GM19240 (cell line): Measurements from ENCODE around the gene HHAT.

ENCODE experiments used
- DNase-seq: peaks from one replicate; pipeline ENCODE4 v3.0.0; 2011; ENCODE audit warnings: low spot score; ENCODE audit not compliant: insufficient read length

Gene HHAT

DNA sequence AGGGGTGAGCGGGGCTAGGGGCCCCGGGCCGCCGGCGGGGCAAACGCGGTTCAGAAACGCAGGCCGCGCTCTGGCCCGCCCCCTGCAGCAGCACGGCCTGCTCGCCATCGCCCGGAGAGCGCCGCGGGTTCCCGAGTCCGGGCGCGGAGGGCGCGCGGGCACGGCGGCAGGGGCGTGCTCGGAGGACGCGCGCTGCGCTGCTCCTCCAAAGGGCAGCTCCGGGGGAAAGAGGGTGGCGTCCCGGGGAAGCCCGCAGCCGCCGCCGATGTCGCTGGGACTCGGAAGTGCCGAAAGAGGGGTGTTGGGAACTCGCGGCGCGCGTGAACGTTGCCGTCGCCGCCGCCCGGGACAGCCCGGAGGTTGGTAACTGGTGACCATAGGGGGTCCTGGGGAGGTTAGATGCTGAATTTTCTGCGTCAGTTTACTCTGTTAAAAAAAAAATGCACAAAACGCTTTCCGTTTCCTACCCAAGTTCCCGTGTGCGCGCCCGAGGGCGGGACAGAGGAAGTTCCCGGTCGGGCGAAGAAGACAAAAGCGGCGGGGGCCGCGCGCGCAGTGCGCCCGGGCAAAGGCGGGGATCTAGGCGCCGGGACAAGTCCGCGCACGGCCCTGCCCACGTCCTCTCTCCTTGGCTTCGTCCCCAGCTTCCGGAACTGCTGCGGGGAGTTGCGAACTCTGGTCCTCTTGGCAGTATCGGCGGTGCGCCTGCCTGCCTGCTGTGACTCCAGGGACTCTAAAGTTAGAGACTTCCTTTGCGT lies at the start of gene HHAT:
Gene HHAT (plus strand): TSS at position 157 of the 758 bp plus-strand sequence. CDS start 20,074 bp downstream, outside the sequence.
- peak; percentile 33 for DNase-seq

- DNase-seq = no peak
Observed at GRCh38 chr1:210280221-210280620, 48.5 kb upstream of the HHAT start.

GRCh38 chr1:210288116-210288515 lies 40.6 kb upstream of the HHAT start:
- no peak for DNase-seq

DNA sequence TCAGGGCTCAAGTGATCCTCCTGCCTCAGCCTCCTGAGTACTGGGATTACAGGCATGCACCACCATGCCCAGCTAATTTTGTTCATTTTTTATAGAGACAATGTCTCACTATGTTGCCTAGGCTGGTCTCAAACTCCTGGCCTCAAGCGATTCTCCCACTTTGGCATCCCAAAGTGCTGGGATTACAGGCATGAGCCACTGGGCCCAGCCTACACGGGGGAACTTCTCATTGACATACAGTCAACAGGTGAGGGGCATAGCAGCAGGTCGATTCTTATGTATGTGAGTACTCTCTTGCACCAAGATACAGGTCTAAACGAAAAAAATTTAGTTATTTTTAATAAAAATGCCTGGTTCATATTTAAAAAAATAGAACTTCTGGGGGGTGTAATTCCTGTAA lies 39.5 kb upstream of the HHAT start:
- DNase-seq = no peak

- DNase-seq = no peak
Observed at GRCh38 chr1:210291081-210291764, 37.5 kb upstream of the HHAT start.

GRCh38 chr1:210291786-210292230 lies 36.9 kb upstream of the HHAT start:
- DNase-seq = no peak

DNA sequence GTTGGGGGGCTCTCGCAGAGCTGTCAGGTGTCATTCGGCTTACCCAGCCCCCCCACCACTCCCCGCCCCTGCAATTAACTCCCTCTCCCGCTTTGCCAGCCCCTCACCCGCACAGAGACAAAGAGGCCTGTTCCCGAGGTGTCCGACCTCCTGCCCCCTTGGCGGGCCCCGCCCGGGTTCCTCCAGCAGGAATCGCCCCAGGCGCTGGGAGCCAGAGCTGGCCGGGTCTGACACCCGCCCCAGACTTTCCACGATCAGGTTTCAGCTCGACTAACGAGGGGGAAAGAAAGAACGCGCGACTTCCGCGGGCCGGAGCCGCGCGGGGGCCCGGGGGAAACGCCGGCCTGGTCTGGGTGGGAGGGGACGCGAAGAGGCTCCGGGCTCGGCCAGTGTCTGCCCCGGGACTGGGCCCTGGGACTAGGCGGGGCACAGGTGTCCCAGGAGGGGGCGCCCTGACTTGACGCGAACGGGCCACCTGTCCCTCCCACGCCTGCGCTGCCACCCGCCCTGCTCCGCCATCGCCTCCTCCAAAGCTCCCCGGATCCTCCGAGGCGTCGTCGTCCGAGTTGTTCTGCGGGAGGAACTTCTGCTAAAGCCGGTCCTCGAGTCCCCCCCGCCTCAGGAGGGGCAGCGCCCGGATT lies 36.4 kb upstream of the HHAT start:
- DNase-seq = no peak

GRCh38 chr1:210293171-210293607 lies 35.5 kb upstream of the HHAT start:
- DNase-seq = no peak

GRCh38 chr1:210294999-210295745 lies 33.5 kb upstream of the HHAT start:
- DNase-seq = no peak

DNA sequence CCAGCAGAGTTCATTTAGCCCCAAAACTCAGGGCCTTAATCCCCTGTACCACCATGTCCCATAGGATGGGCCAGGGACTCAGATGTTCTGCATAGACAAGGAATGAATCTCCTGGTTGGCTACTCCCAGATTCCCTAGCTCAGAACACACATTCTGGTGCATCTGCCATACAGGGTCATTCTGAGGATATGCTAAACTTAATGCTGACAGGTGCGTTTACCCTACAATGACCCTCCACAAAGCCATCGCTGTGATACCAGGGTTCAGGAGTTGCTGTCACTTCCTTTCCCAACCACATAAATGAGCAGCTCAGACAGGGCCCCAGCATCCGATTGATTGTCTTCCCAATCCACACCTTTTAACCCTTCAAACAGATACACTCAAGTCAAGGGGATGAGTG lies 32.0 kb upstream of the HHAT start:
- no peak for DNase-seq

- no peak for DNase-seq
Observed at GRCh38 chr1:210298296-210298695, 30.4 kb upstream of the HHAT start.

GRCh38 chr1:210298936-210299335 lies 29.8 kb upstream of the HHAT start:
- no peak for DNase-seq

DNA sequence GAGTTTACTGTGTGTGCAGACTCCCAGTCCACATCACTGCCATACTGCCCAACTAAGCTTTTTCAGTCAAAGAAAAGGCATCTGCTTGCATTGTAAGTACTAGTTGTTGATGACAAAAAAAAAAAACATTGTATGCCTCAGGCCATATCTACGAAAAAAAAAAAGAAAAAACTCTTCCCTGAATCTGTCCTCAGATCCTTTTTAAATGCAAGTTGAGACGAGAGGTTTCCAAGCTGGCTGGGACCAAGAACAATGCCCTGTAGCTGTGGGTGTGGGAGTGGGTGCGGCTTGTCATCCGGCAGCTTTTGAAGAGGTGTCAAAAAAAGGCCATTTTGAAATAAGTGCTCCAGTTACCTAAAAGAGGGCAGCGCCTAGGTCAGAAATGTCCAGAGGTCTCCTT lies 29.2 kb upstream of the HHAT start:
- DNase-seq = no peak

GRCh38 chr1:210300923-210301614 lies 27.6 kb upstream of the HHAT start:
- DNase-seq = no peak

DNA sequence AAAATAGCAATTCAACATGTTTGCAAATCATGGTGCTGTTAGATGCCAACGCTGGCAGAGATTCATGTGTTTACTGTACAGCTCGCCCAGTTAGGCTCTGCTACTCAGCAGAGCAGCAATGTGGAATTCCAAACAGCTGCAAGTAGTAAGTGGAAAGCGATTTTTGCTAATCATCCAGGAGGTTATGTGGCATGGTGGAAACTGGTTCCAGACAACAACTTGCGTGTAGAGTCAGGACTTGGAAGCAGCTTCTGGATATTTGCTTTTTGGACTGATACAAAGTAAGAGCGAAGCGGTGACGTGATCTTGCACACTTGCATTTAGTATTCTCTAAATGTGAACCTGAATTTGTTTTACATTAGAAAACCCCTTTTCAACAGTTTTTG lies 27.1 kb upstream of the HHAT start:
- DNase-seq = no peak

DNA sequence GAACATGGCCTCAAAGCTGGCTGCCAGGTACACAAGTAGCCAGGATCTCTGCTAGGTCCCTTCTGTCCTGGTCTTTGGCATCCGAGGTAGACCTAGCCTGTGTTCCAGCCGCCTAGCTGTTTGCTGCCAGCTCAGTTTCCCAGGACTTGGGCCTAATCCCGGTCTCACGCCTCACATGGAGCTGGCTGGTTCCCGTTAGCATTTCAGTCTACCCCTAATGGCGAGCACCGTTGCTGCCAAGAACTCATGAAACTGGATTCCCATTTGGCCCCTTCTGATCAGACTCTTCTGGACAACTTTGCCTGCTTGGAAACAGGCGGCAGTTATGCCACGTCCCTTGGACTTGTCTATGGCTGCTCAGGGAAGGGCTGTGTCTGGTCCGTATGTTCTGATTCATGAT lies 26.2 kb upstream of the HHAT start:
- DNase-seq = no peak

- no peak for DNase-seq
Observed at GRCh38 chr1:210303391-210303790, 25.3 kb upstream of the HHAT start.

DNA sequence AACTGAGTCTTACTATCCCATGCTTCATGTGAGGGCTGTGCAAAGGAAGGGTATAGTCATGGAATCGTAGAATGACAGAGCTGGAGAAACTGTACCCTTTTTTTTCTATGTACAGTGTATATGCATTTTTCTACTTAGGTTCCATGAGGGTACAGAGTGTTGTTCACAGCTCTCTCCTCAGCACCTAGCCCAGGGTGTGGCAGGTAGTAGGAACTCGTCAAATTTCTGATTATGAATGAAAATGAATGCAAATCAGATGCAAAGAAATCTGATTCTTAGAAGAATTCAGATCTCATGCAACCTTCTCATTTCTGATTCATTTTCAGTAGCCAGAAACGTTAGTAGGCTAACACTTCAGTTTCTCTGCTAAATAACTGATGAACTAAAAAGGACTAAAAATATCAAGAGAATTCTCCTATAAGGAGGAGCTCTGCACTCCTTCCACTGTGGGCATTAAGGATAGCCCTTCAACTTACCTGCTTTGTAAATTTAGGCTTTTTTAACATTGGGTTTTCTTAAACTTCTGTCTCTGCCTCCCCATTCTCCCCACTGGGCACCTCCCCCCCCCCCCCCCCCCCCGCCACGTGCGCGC lies 18.0 kb upstream of the HHAT start:
- no peak for DNase-seq

DNA sequence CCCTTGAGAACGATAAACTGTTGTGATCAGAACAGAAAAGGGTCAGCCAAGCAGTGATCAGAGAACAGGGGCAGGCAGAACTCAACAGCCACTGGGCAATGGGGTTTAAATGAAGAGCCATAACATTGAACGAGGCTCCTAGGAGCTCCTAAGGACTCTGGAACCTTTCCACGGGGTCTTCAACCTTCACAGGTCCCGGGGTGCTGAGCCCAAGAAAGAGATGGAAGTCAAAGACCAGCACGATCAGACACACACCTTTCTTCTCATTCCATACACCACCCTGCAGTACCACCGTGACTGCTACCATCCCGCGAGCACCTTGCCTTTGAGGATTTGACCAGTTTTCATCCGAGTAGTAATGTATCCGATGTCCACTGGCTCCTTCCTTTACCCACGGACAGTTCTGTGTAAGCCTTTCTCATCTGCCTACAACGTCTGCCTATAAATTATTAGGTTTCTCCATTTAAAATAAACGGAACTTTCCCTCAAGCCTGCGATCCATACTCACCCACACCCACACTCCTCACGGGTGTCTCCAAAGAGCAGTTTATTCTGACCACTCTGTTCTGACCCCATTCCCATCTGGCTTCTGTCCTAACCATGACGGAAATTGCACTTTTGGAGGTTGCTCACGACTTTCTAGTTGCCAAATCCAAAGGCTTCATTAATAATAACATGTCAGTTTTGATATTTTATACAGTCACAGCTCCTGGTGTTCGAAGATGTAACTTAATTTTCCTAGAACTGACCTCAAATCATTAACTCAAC lies 16.8 kb upstream of the HHAT start:
- DNase-seq = no peak

GRCh38 chr1:210313046-210313595 lies 15.6 kb upstream of the HHAT start:
- no peak for DNase-seq
